Skeletal muscle satellite cell (primary cell): ENCODE results near the gene HRH1.
"Not testable (repeated sequence)": the region's sequence is repeated elsewhere in the genome, so short reads cannot be mapped to it uniquely, and the experiment has no call there.

Experiments
- H3K27me3 ChIP-seq: 2 replicates; pipeline ENCODE4 v1.7.0; 2013; ENCODE audit warnings: low read length; ENCODE audit not compliant: control insufficient read depth, insufficient read depth
- H3K36me3 ChIP-seq: 2 replicates; pipeline ENCODE4 v1.7.0; 2013; ENCODE audit warnings: mild to moderate bottlenecking, control low read depth, low read length; ENCODE audit not compliant: insufficient read depth
- H3K4me1 ChIP-seq: 2 replicates; pipeline ENCODE4 v1.7.0; 2013; ENCODE audit warnings: low read length; ENCODE audit not compliant: control insufficient read depth, insufficient read depth
- H3K4me2 ChIP-seq: 2 replicates; pipeline ENCODE4 v1.7.0; 2013; ENCODE audit warnings: mild to moderate bottlenecking, low read length
- H3K4me3 ChIP-seq: 2 replicates; pipeline ENCODE4 v1.7.0; 2013; ENCODE audit warnings: low read length
- H3K9ac ChIP-seq: 2 replicates; pipeline ENCODE4 v1.7.0; 2013; ENCODE audit warnings: mild to moderate bottlenecking, low read depth, low read length, moderate library complexity
- H3K9me3 ChIP-seq: replicated peaks from 2 replicates; pipeline ENCODE4 v1.7.0; 2013; ENCODE audit warnings: mild to moderate bottlenecking, control low read depth, low read length

The HRH1 gene

GRCh38 chr3:11164607-11165006 lies 10.3 kb downstream of the HRH1 start:
- Histone ChIP-seq H3K4me3 (no peak overlapping the region), H3K9ac (no peak overlapping the region), H3K4me1 (peaks cover 12% of the 10 kb centered on the region), H3K36me3 (peaks cover 7% of the 10 kb centered on the region), H3K4me2 (no peak overlapping the region), H3K27me3 (no peaks in the 10 kb centered on the region), H3K9me3 (no peaks in the 10 kb centered on the region)

- no peaks in the 10 kb centered on the region for H3K9me3 ChIP-seq
- H3K9ac ChIP-seq = no peak overlapping the region
- peaks cover 12% of the 10 kb centered on the region for H3K36me3 ChIP-seq
- H3K4me1 ChIP-seq = peaks cover 6% of the 10 kb centered on the region
- H3K4me2 ChIP-seq = no peak overlapping the region
- no peaks in the 10 kb centered on the region for H3K27me3 ChIP-seq
- H3K4me3 ChIP-seq = no peak overlapping the region
Observed at GRCh38 chr3:11165476-11165875, 11.2 kb downstream of the HRH1 start.

GRCh38 chr3:11166807-11167400 lies 12.6 kb downstream of the HRH1 start:
- not testable (repeated sequence) for H3K4me2 ChIP-seq, H3K27me3 ChIP-seq, H3K36me3 ChIP-seq, H3K9ac ChIP-seq, H3K9me3 ChIP-seq, H3K4me1 ChIP-seq, H3K4me3 ChIP-seq

GRCh38 chr3:11167590-11167989 lies 13.3 kb downstream of the HRH1 start:
- H3K9ac ChIP-seq = no peak overlapping the region

GRCh38 chr3:11168406-11168805 lies 14.1 kb downstream of the HRH1 start:
- no peaks in the 10 kb centered on the region for H3K27me3 ChIP-seq
- no peak overlapping the region for H3K4me3 ChIP-seq
- H3K4me2 ChIP-seq = no peak overlapping the region
- H3K9ac ChIP-seq = no peak overlapping the region
- H3K9me3 ChIP-seq = no peaks in the 10 kb centered on the region
- H3K4me1 ChIP-seq = peaks cover 6% of the 10 kb centered on the region
- peaks cover 8% of the 10 kb centered on the region for H3K36me3 ChIP-seq

More at GRCh38 chr3:11167590-11167989, 13.3 kb downstream of the HRH1 start:
- H3K27me3 ChIP-seq = no peaks in the 10 kb centered on the region
- no peak overlapping the region for H3K4me3 ChIP-seq
- no peak overlapping the region for H3K4me2 ChIP-seq
- no peaks in the 10 kb centered on the region for H3K9me3 ChIP-seq
- H3K36me3 ChIP-seq = peaks cover 8% of the 10 kb centered on the region
- H3K4me1 ChIP-seq = peaks cover 6% of the 10 kb centered on the region

- H3K9me3 ChIP-seq = no peaks in the 10 kb centered on the region
- H3K9ac ChIP-seq = no peak overlapping the region
- H3K27me3 ChIP-seq = no peaks in the 10 kb centered on the region
- H3K4me2 ChIP-seq = no peak overlapping the region
- H3K4me1 ChIP-seq = peaks cover 6% of the 10 kb centered on the region
- no peak overlapping the region for H3K4me3 ChIP-seq
- peaks cover 8% of the 10 kb centered on the region for H3K36me3 ChIP-seq
Observed at GRCh38 chr3:11168881-11169805, 14.8 kb downstream of the HRH1 start.

GRCh38 chr3:11170052-11170770 lies 15.9 kb downstream of the HRH1 start:
- no peak overlapping the region for H3K9ac ChIP-seq
- H3K9me3 ChIP-seq = no peaks in the 10 kb centered on the region
- H3K4me3 ChIP-seq = no peak overlapping the region
- no peaks in the 10 kb centered on the region for H3K27me3 ChIP-seq
- peaks cover 4% of the 10 kb centered on the region for H3K36me3 ChIP-seq
- H3K4me1 ChIP-seq = peaks cover 6% of the 10 kb centered on the region
- H3K4me2 ChIP-seq = no peak overlapping the region

- H3K4me2 ChIP-seq = no peak overlapping the region
- peaks cover 4% of the 10 kb centered on the region for H3K36me3 ChIP-seq
- H3K9me3 ChIP-seq = no peaks in the 10 kb centered on the region
- no peak overlapping the region for H3K4me3 ChIP-seq
- H3K27me3 ChIP-seq = no peaks in the 10 kb centered on the region
- H3K4me1 ChIP-seq = peaks cover 6% of the 10 kb centered on the region
- H3K9ac ChIP-seq = no peak overlapping the region
Observed at GRCh38 chr3:11172096-11172690, 17.9 kb downstream of the HRH1 start.

GRCh38 chr3:11173828-11174465 lies 19.7 kb downstream of the HRH1 start:
- H3K4me2 ChIP-seq = no peak overlapping the region
- no peak overlapping the region for H3K4me3 ChIP-seq
- H3K4me1 ChIP-seq = peaks cover 5% of the 10 kb centered on the region
- H3K9ac ChIP-seq = no peak overlapping the region
- peaks cover 4% of the 10 kb centered on the region for H3K36me3 ChIP-seq
- no peaks in the 10 kb centered on the region for H3K27me3 ChIP-seq
- no peaks in the 10 kb centered on the region for H3K9me3 ChIP-seq

- Histone ChIP-seq H3K9me3 (no peaks in the 10 kb centered on the region), H3K27me3 (no peaks in the 10 kb centered on the region), H3K4me1 (peaks cover 10% of the 10 kb centered on the region), H3K36me3 (no peaks in the 10 kb centered on the region), H3K4me2 (no peak overlapping the region), H3K9ac (no peak overlapping the region), H3K4me3 (no peak overlapping the region)
Observed at GRCh38 chr3:11178421-11178820, 24.1 kb downstream of the HRH1 start.
